CD4-positive, alpha-beta memory T cell (primary cell): Measurements from ENCODE around the gene SLC27A5. TPM values are rescaled to one million over a fixed set of nuclear protein-coding genes. Genes with fewer than 3 reads are reported as not detected.
"Not testable (repeated sequence)": the region's sequence is repeated elsewhere in the genome, so short reads cannot be mapped to it uniquely, and the experiment has no call there.

Experiments used
- CTCF ChIA-PET: fragments of 350-600 bp; sonication (Branson Sonifier 250); formaldehyde crosslinking; loops from one replicate; lab custom pipeline; 2021; ENCODE audit warnings: inconsistent platforms; ENCODE audit not compliant: partially characterized antibody; lab: Charles Lee
- POLR2A ChIA-PET: fragments of 350-600 bp; sonication (Branson Sonifier 250); formaldehyde crosslinking; loops from one replicate; lab custom pipeline; 2021; ENCODE audit not compliant: partially characterized antibody; lab: Charles Lee
- DNase-seq, 5 donors: peaks; one replicate each; pipeline versions ENCODE4 v3.0.0 to v3.0.0-alpha.2; 2020 to 2022; ENCODE audit warnings: mixed read lengths in 1 of 5
- H3K27ac ChIP-seq: one replicate; pipeline ENCODE4 v1.7.0; 2013; ENCODE audit warnings: low read depth, low read length
- H3K27me3 ChIP-seq: 2 replicates; pipeline ENCODE4 v1.7.0; 2013; ENCODE audit warnings: mild to moderate bottlenecking, low read length, moderate library complexity; ENCODE audit not compliant: insufficient read depth
- H3K36me3 ChIP-seq: 2 replicates; pipeline ENCODE4 v1.7.0; 2013; ENCODE audit warnings: mild to moderate bottlenecking, low read length, moderate library complexity; ENCODE audit not compliant: insufficient read depth
- H3K4me1 ChIP-seq: 2 replicates; pipeline ENCODE4 v1.7.0; 2013; ENCODE audit warnings: mild to moderate bottlenecking, low read length, moderate library complexity; ENCODE audit not compliant: insufficient read depth
- H3K4me3 ChIP-seq, 2 donors: one replicate each; pipeline ENCODE4 v1.7.0; 2013; ENCODE audit warnings: low read length in 2 of 2, mild to moderate bottlenecking in 1 of 2
- H3K9me3 ChIP-seq, 2 donors: one replicate each; pipeline ENCODE4 v1.7.0; 2013; ENCODE audit warnings: low read length in 2 of 2, control low read depth in 1 of 2; ENCODE audit not compliant: control insufficient read depth in 1 of 2
- H3K27ac Mint-ChIP-seq, 7 donors: one replicate each; pipeline ENCODE4 v1.8.0; 2020 to 2021; ENCODE audit warnings: mixed read lengths in 7 of 7, mild to moderate bottlenecking in 6 of 7, inconsistent platforms in 3 of 7, moderate library complexity in 3 of 7
- H3K27me3 Mint-ChIP-seq, 2 donors: one replicate each; pipeline ENCODE4 v1.8.0; 2020 to 2021; ENCODE audit warnings: mixed read lengths in 2 of 2
- H3K36me3 Mint-ChIP-seq, 2 donors: one replicate each; pipeline ENCODE4 v1.8.0; 2020 to 2021; ENCODE audit warnings: mixed read lengths in 2 of 2, inconsistent platforms in 1 of 2, mild to moderate bottlenecking in 1 of 2
- H3K4me1 Mint-ChIP-seq, 4 donors: one replicate each; pipeline ENCODE4 v1.8.0; 2020 to 2021; ENCODE audit warnings: mixed read lengths in 4 of 4, mild to moderate bottlenecking in 1 of 4
- H3K4me3 Mint-ChIP-seq, 8 donors: one replicate each; pipeline ENCODE4 v1.8.0; 2020 to 2021; ENCODE audit warnings: mixed read lengths in 8 of 8, mild to moderate bottlenecking in 7 of 8, moderate library complexity in 6 of 8, inconsistent platforms in 3 of 8
- H3K9me3 Mint-ChIP-seq, 8 donors: one replicate each; pipeline ENCODE4 v1.8.0; 2020 to 2021; ENCODE audit warnings: mixed read lengths in 8 of 8, mild to moderate bottlenecking in 5 of 8, inconsistent platforms in 3 of 8, moderate library complexity in 1 of 8
- intact Hi-C: fragments of 100-400 bp; cut with micrococcal nuclease; formaldehyde crosslinking; loops from one replicate; pipeline ENCODE4 v1.15.1; 2023
- polyA plus RNA-seq, 2 donors: library from polyadenylated mRNA; unstranded; fragments of 300-500 nt; fragmentation: Illumina TruSeq; gene quantifications; one replicate each; pipeline ENCODE4 v1.2.3, GENCODE V29; 2021
- total RNA-seq, 2 experiments: library from RNA; stranded (reverse); gene quantifications; one replicate each; pipeline ENCODE4 v1.2.3, GENCODE V29; 2021

Gene SLC27A5
- total and polyA plus RNA-seq, 4 experiments from 2014 or later, result 10.5 to 23.6 (median 14.1) TPM

- no peaks in the 10 kb centered on the region for H3K36me3 Mint-ChIP-seq
- Histone ChIP-seq H3K36me3 (no peaks in the 10 kb centered on the region), H3K27ac (peak overlapping the region; percentile 66), H3K27me3 (no peaks in the 10 kb centered on the region), H3K4me1 (peaks cover 16% of the 10 kb centered on the region), H3K9me3 (no peaks in the 10 kb centered on the region), H3K4me3 (peak overlapping the region; percentile 30 to 52)
- no peak for DNase-seq
- H3K9me3 Mint-ChIP-seq, result peaks cover 0 to 16% (median 4%) of the 10 kb centered on the region in 8 donors
- intact Hi-C loops, result loop anchor here (1.0 kb wide), 7 partner anchors 21 to 315 kb away; partner anchors contain the start of genes RPS5, TRIM28, ZBTB45 and ZNF274
- H3K4me3 Mint-ChIP-seq, result peak overlapping the region; percentile 86 to 94 (median 91)
- peaks cover 14 to 25% (median 17%) of the 10 kb centered on the region in 4 donors for H3K4me1 Mint-ChIP-seq
- ChIA-PET CTCF (interaction anchor here (1.1 to 2.7 kb wide), 3 partner anchors 15 to 83 kb away, joined by 3 to 9 read pairs (median 5); partner anchors contain the start of gene TRIM28), POLR2A (interaction anchor here (0.8 to 4.0 kb wide), 6 partner anchors 17 to 315 kb away, joined by 3 to 33 read pairs (median 6); partner anchors contain the start of genes CHMP2A, TRIM28, ZBTB45 and ZNF274)
- peak overlapping the region; percentile 77 to 98 (median 96) for H3K27ac Mint-ChIP-seq
- H3K27me3 Mint-ChIP-seq, result no peaks in the 10 kb centered on the region
These were observed 13.3 kb downstream of the SLC27A5 start for GRCh38 chr19:58498316-58499020.

DNA sequence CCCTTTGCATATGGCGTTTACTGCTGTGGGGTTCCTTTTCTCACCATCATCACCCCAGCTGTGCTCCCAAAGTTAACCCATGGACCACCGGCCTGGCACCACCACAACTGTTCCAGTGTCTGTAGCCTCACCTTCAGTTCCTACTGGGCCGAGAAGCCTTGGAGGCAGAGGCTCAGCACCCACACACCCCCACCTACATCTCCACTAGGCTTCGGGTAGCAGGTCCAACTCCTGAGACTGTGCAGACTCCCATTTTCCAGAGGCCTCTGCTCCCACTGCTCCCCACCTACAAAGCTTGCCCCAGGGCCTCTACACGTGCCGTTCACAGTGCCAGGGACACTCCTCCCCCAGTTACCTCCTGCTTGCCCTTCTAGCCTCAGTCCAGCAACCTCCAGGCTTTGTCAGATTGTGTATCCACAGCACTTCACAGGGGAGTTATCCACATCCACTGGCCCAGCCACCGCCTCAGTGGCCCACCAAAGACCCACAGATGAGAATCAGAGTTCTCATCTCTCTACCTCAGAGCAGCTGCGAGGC is 14.1 kb downstream of the SLC27A5 start:
- no peak overlapping the region for H3K4me3 ChIP-seq
- POLR2A ChIA-PET, result interaction anchor here (1.2 kb wide), 2 partner anchors 21 to 22 kb away, joined by 4 read pairs; partner anchors contain the start of gene ZBTB45

GRCh38 chr19:58492265-58492664 is 19.5 kb downstream of the SLC27A5 start:
- H3K9me3 Mint-ChIP-seq, result no peaks in the 10 kb centered on the region
- H3K36me3 Mint-ChIP-seq, result no peaks in the 10 kb centered on the region
- Histone ChIP-seq H3K4me3 (no peak overlapping the region), H3K9me3 (no peaks in the 10 kb centered on the region), H3K27ac (no peak overlapping the region), H3K27me3 (no peaks in the 10 kb centered on the region), H3K4me1 (peaks cover 7% of the 10 kb centered on the region), H3K36me3 (no peaks in the 10 kb centered on the region)
- intact Hi-C loops, result no loop called here
- no peak overlapping the region for H3K4me3 Mint-ChIP-seq
- H3K27me3 Mint-ChIP-seq, result no peaks in the 10 kb centered on the region
- ChIA-PET POLR2A (no interaction called here), CTCF (no interaction called here)
- peaks cover 0 to 3% (median 0%) of the 10 kb centered on the region in 4 donors for H3K4me1 Mint-ChIP-seq
- H3K27ac Mint-ChIP-seq, result no peak overlapping the region
- DNase-seq, result no peak

More for the DNA sequence above, 14.1 kb downstream of the SLC27A5 start:
- Mint-ChIP-seq H3K4me3 (peak overlapping the region in 5 of 8 donors; percentile 20 to 93 (median 31)), H3K36me3 (no peaks in the 10 kb centered on the region), H3K27me3 (no peaks in the 10 kb centered on the region), H3K27ac (peak overlapping the region in 1 of 7 donors; percentile 36), H3K4me1 (peaks cover 14 to 25% (median 17%) of the 10 kb centered on the region in 4 donors), H3K9me3 (peaks cover 0 to 16% (median 4%) of the 10 kb centered on the region in 8 donors)
- no peaks in the 10 kb centered on the region for H3K27me3 ChIP-seq
- H3K4me1 ChIP-seq, result peaks cover 16% of the 10 kb centered on the region
- H3K9me3 ChIP-seq, result no peaks in the 10 kb centered on the region
- no peaks in the 10 kb centered on the region for H3K36me3 ChIP-seq
- no peak overlapping the region for H3K27ac ChIP-seq
- CTCF ChIA-PET, result interaction anchor here (2.7 kb wide), 1 partner anchor 16 kb away, joined by 9 read pairs; no protein-coding TSS in a partner anchor
- DNase-seq, result no peak
- intact Hi-C loops, result no loop called here

DNA sequence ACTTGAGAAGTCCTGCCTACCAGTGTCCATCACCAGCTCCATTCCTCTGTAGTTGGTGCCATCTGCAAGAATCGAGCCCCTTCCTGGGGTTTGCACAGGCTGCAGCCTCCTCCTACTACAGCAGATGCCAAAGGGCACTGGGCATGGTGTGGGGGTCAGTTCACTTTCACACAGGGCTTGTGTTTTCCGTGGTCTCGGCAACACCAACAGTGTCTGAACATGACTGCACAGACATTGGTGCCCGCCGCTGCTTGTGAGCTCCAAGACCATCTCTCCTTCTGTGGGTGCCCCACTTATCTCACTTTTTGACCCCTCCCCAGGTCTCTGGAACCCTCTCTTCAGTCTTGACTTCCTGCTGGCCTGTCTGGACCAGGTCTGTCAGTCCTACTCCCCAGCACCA is 20.4 kb downstream of the SLC27A5 start:
- Histone ChIP-seq H3K9me3 (no peaks in the 10 kb centered on the region), H3K36me3 (no peaks in the 10 kb centered on the region), H3K27ac (no peak overlapping the region), H3K4me1 (peaks cover 7% of the 10 kb centered on the region), H3K4me3 (no peak overlapping the region), H3K27me3 (no peaks in the 10 kb centered on the region)
- Mint-ChIP-seq H3K27me3 (no peaks in the 10 kb centered on the region), H3K36me3 (no peaks in the 10 kb centered on the region), H3K4me1 (no peaks in the 10 kb centered on the region), H3K4me3 (no peak overlapping the region), H3K27ac (no peak overlapping the region), H3K9me3 (no peaks in the 10 kb centered on the region)
- ChIA-PET POLR2A (no interaction called here), CTCF (no interaction called here)
- no peak for DNase-seq
- intact Hi-C loops, result no loop called here

DNA sequence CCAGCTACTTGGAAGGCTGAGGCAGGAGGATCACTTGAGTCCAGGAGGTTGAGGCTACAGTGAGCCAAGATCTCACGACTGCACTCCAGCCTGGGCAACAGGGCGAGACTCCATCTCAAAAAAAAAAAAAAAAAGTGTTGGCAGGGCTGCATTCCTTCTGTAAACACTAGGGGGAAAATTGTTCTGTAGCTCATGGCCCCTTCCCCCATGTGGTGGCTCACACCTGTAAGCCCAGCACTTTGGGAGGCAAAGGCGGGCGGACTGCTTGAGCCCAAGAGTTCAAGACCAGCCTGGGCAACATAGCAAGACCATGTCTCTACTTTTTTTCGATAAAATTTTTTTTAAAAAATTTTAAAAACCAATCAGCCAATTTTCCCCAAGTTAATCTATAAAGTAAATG is 27.4 kb downstream of the SLC27A5 start:
- POLR2A ChIA-PET, H3K4me3 ChIP-seq, H3K9me3 ChIP-seq, DNase-seq, H3K4me3 Mint-ChIP-seq, H3K4me1 ChIP-seq, H3K27me3 ChIP-seq, H3K27ac ChIP-seq, H3K27me3 Mint-ChIP-seq, H3K36me3 ChIP-seq, H3K36me3 Mint-ChIP-seq, H3K27ac Mint-ChIP-seq, CTCF ChIA-PET, H3K9me3 Mint-ChIP-seq, H3K4me1 Mint-ChIP-seq, intact Hi-C loops: not testable (repeated sequence)

DNA sequence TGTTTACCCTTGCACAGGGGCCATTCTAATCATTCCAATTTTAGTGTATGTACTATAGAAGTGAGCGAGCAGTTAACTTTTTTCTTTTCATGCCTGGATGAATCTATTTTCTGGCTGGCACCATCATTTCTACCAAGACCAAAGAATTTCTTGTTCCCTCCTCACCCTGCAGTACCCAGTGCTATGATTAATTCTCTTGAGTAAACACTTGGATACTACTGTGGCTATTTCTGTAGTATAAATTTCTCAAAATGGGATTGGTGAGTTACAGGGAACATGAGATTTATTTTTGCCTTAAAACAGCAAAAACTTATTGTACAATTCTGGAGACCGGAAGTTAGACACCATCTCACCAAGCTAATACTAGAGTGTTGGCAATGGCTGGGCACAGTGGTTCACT is 28.0 kb downstream of the SLC27A5 start:
- no peaks in the 10 kb centered on the region for H3K36me3 ChIP-seq
- H3K27me3 Mint-ChIP-seq, result no peaks in the 10 kb centered on the region
- H3K36me3 Mint-ChIP-seq, result peaks cover 0 to 9% of the 10 kb centered on the region in 2 donors
- peaks cover 0 to 2% (median 0%) of the 10 kb centered on the region in 4 donors for H3K4me1 Mint-ChIP-seq
- peaks cover 1% of the 10 kb centered on the region for H3K4me1 ChIP-seq
- ChIA-PET POLR2A (interaction anchor here (0.6 kb wide), 1 partner anchor 19 kb away, joined by 3 read pairs; no protein-coding TSS in a partner anchor), CTCF (no interaction called here)
- no peak overlapping the region for H3K27ac ChIP-seq
- no peak overlapping the region for H3K27ac Mint-ChIP-seq
- H3K4me3 Mint-ChIP-seq, result no peak overlapping the region
- H3K9me3 ChIP-seq, result no peaks in the 10 kb centered on the region
- no peaks in the 10 kb centered on the region for H3K27me3 ChIP-seq
- no peak for DNase-seq
- intact Hi-C loops, result no loop called here
- H3K4me3 ChIP-seq, result no peak overlapping the region
- H3K9me3 Mint-ChIP-seq, result no peaks in the 10 kb centered on the region

DNA sequence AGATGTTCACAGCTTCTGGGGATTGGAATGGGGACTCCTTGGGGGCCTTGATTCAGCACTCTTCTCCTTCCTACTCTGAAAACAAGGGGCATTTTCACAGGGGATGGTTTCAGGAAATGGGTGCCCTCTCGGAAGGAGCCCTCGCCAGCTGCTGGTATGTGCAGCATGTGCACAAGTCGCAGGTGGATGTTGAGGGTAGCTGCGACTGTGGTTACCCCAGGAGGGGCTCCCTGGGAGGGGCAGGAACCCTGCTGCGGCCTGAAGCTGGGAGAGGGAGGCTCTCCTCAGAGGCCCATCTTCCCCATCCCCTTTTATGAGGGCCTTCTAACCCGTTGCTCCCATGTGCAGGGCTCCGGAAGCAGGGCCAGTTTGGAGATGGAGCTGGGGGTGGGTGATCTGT is 29.4 kb downstream of the SLC27A5 start:
- ChIA-PET CTCF (interaction anchor here (0.6 kb wide), 1 partner anchor 10 kb away, joined by 3 read pairs; no protein-coding TSS in a partner anchor), POLR2A (no interaction called here)
- no peaks in the 10 kb centered on the region for H3K27me3 Mint-ChIP-seq
- no peaks in the 10 kb centered on the region for H3K9me3 ChIP-seq
- H3K27ac Mint-ChIP-seq, result peak overlapping the region in 1 of 7 donors; percentile 41
- peaks cover 0 to 2% (median under 1%) of the 10 kb centered on the region in 4 donors for H3K4me1 Mint-ChIP-seq
- no peak overlapping the region for H3K27ac ChIP-seq
- no peak overlapping the region for H3K4me3 ChIP-seq
- no peak overlapping the region for H3K4me3 Mint-ChIP-seq
- intact Hi-C loops, result no loop called here
- H3K36me3 ChIP-seq, result no peaks in the 10 kb centered on the region
- H3K27me3 ChIP-seq, result no peaks in the 10 kb centered on the region
- peaks cover 0 to 9% of the 10 kb centered on the region in 2 donors for H3K36me3 Mint-ChIP-seq
- no peaks in the 10 kb centered on the region for H3K9me3 Mint-ChIP-seq
- DNase-seq, result no peak
- H3K4me1 ChIP-seq, result no peaks in the 10 kb centered on the region
